ENCODE results near the gene DUXB. TPM values are rescaled to one million over a fixed set of nuclear protein-coding genes. Genes with fewer than 3 reads are reported as not detected.
A peak's percentile ranks its signal among the peaks of the same experiment; 100 is the strongest.

The DUXB gene
- total and polyA plus RNA-seq, 2 experiments from 2014 or later: not detected

- H3F3A ChIP-seq (ENCODE audit: insufficient read depth): peaks cover 10% of the 10 kb centered on the region
- 95 to 100% methylated on average over 2 of the region's 2 CpGs for WGBS, 2 experiments (ENCODE audit: low coverage in 1 of 2, low lambda C conversion rate in 2 of 2, missing lambda C conversion rate in 2 of 2)
- H3K4me3 ChIP-seq: no peak overlapping the region
- H3K9me2 ChIP-seq (ENCODE audit: insufficient read depth): no peaks in the 10 kb centered on the region
- H3K4me1 ChIP-seq (ENCODE audit: insufficient read depth): peaks cover 13% of the 10 kb centered on the region
- no peak for DNase-seq
- no peak overlapping the region for H3K9ac ChIP-seq
- no peaks in the 10 kb centered on the region for H3K27me3 ChIP-seq (replicated peaks; ENCODE audit: insufficient read depth)
- peaks cover 5% of the 10 kb centered on the region; the same call in 1 of the 2 replicates for H4K20me1 ChIP-seq (ENCODE audit: insufficient read depth)
- no peak overlapping the region for H3K27ac ChIP-seq
- no peaks in the 10 kb centered on the region for H3K9me3 ChIP-seq (ENCODE audit: low read depth)
- TF ChIP-seq EZH2 (IDR thresholded peaks at IDR 0.05; ENCODE audit: insufficient read depth, poor library complexity, severe bottlenecking): no peak
- TF ChIP-seq EZH2phosphoT487 (IDR thresholded peaks at IDR 0.05; ENCODE audit: insufficient read depth, low read depth): no peak
- peaks cover 51% of the 10 kb centered on the region for H3K36me3 ChIP-seq (ENCODE audit: low read depth)
- no peak overlapping the region for H2AFZ ChIP-seq
- H3K79me2 ChIP-seq (ENCODE audit: insufficient read depth): peaks cover 56% of the 10 kb centered on the region
- H3K4me2 ChIP-seq (ENCODE audit: unreplicated experiment): no peak overlapping the region
- in situ Hi-C loops (cut with MboI): no loop called here
Measured at GRCh38 chr16:75658175-75658574, 43.1 kb downstream of the DUXB start.

- in situ Hi-C loops (cut with MboI): no loop called here
- peak overlapping the region; percentile 58 for H3K27ac ChIP-seq
Measured at GRCh38 chr16:75653922-75654321, 47.3 kb downstream of the DUXB start.

GRCh38 chr16:75648265-75649076, 52.8 kb downstream of the DUXB start:
- Histone ChIP-seq H3K9me3 (ENCODE audit: low read depth) (no peaks in the 10 kb centered on the region), H3K79me2 (ENCODE audit: insufficient read depth) (peaks cover 93% of the 10 kb centered on the region), H3K27me3 (replicated peaks; ENCODE audit: insufficient read depth) (no peaks in the 10 kb centered on the region), H4K20me1 (ENCODE audit: insufficient read depth) (peaks cover 21% of the 10 kb centered on the region; the same call in 1 of the 2 replicates), H3K4me1 (ENCODE audit: insufficient read depth) (peaks cover 44% of the 10 kb centered on the region), H3K9ac (peak overlapping the region; percentile 97), H3F3A (ENCODE audit: insufficient read depth) (peaks cover 9% of the 10 kb centered on the region), H3K27ac (peak overlapping the region; percentile 87), H2AFZ (peak overlapping the region; percentile 89), H3K36me3 (ENCODE audit: low read depth) (peaks cover 15% of the 10 kb centered on the region), H3K9me2 (ENCODE audit: insufficient read depth) (no peaks in the 10 kb centered on the region), H3K4me3 (peak overlapping the region; percentile 91), H3K4me2 (ENCODE audit: unreplicated experiment) (peak overlapping the region; percentile 84)
- no peak for TF ChIP-seq EZH2 (IDR thresholded peaks at IDR 0.05; ENCODE audit: insufficient read depth, poor library complexity, severe bottlenecking)
- peak; percentile 92 for DNase-seq
- WGBS, 2 experiments (ENCODE audit: low coverage in 1 of 2, low lambda C conversion rate in 2 of 2, missing lambda C conversion rate in 2 of 2): 0 to 2% methylated on average over 60 to 62 of the region's 62 CpGs
- in situ Hi-C loops (cut with MboI): no loop called here

More at GRCh38 chr16:75653922-75654321, 47.3 kb downstream of the DUXB start:
- H3F3A ChIP-seq (ENCODE audit: insufficient read depth): peaks cover 16% of the 10 kb centered on the region
- H3K79me2 ChIP-seq (ENCODE audit: insufficient read depth): peaks cover 99% of the 10 kb centered on the region
- H3K4me3 ChIP-seq: no peak overlapping the region
- TF ChIP-seq EZH2phosphoT487 (IDR thresholded peaks at IDR 0.05; ENCODE audit: insufficient read depth, low read depth) (no peak), EZH2 (IDR thresholded peaks at IDR 0.05; ENCODE audit: insufficient read depth, poor library complexity, severe bottlenecking) (no peak)
- peaks cover 47% of the 10 kb centered on the region for H3K36me3 ChIP-seq (ENCODE audit: low read depth)
- H4K20me1 ChIP-seq (ENCODE audit: insufficient read depth): peaks cover 24% of the 10 kb centered on the region; the same call in 1 of the 2 replicates
- H3K9ac ChIP-seq: peak overlapping the region; percentile 31; the same call in 1 of the 2 replicates
- 0 to 2% methylated on average over 1 of the region's 1 CpG for WGBS, 2 experiments (ENCODE audit: low coverage in 1 of 2, low lambda C conversion rate in 2 of 2, missing lambda C conversion rate in 2 of 2)
- H3K9me2 ChIP-seq (ENCODE audit: insufficient read depth): no peaks in the 10 kb centered on the region
- no peak overlapping the region for H2AFZ ChIP-seq
- no peaks in the 10 kb centered on the region for H3K27me3 ChIP-seq (replicated peaks; ENCODE audit: insufficient read depth)
- DNase-seq: peak; percentile 70
- H3K9me3 ChIP-seq (ENCODE audit: low read depth): no peaks in the 10 kb centered on the region
- peak overlapping the region; percentile 84 for H3K4me2 ChIP-seq (ENCODE audit: unreplicated experiment)
- peaks cover 45% of the 10 kb centered on the region for H3K4me1 ChIP-seq (ENCODE audit: insufficient read depth)

GRCh38 chr16:75647492-75648264, 53.6 kb downstream of the DUXB start, which contains the start of the genes KARS1 and TERF2IP:
Gene KARS1, minus strand, starts transcription at chr16:75647665. Its CDS starts 26 bp downstream, at chr16:75647639.
Gene TERF2IP, plus strand, starts transcription at chr16:75647773. Its CDS starts 110 bp downstream, at chr16:75647883.
- H4K20me1 ChIP-seq (ENCODE audit: insufficient read depth): peaks cover 15% of the 10 kb centered on the region; the same call in 1 of the 2 replicates
- in situ Hi-C loops (cut with MboI): no loop called here
- H3K4me2 ChIP-seq (ENCODE audit: unreplicated experiment): peak within 1 kb of the TSS; percentile 84
- peak within 1 kb of the TSS; percentile 91 for H3K4me3 ChIP-seq
- peak within 1 kb of the TSS; percentile 89 for H2AFZ ChIP-seq
- H3K9me2 ChIP-seq (ENCODE audit: insufficient read depth): no peaks in the 10 kb centered on the region
- peak within 1 kb of the TSS; percentile 97 for H3K9ac ChIP-seq
- H3F3A ChIP-seq (ENCODE audit: insufficient read depth): peaks cover 1% of the 10 kb centered on the region; the same call in 1 of the 2 replicates
- peak; percentile 98 for DNase-seq
- peak within 1 kb of the TSS; percentile 87 for H3K27ac ChIP-seq
- no peaks in the 10 kb centered on the region for H3K9me3 ChIP-seq (ENCODE audit: low read depth)
- TF ChIP-seq EZH2phosphoT487 (IDR thresholded peaks at IDR 0.05; ENCODE audit: insufficient read depth, low read depth) (no peak), EZH2 (IDR thresholded peaks at IDR 0.05; ENCODE audit: insufficient read depth, poor library complexity, severe bottlenecking) (no peak)
- H3K36me3 ChIP-seq (ENCODE audit: low read depth): peaks cover 16% of the 10 kb centered on the region
- peaks cover 36% of the 10 kb centered on the region for H3K4me1 ChIP-seq (ENCODE audit: insufficient read depth)
- peaks cover 93% of the 10 kb centered on the region for H3K79me2 ChIP-seq (ENCODE audit: insufficient read depth)
- 1% methylated on average over 75 to 76 of the region's 76 CpGs for WGBS, 2 experiments (ENCODE audit: low coverage in 1 of 2, low lambda C conversion rate in 2 of 2, missing lambda C conversion rate in 2 of 2)
- no peaks in the 10 kb centered on the region for H3K27me3 ChIP-seq (replicated peaks; ENCODE audit: insufficient read depth)

Measured in GM23248 (cell line).